Colon (tissue), 2 donors: Measurements from ENCODE around the gene SRC.

Source experiments
- FAIRE-seq: peaks from 2 replicates; lab custom pipeline; 2012; peaks lifted over from hg19 to GRCh38; lab: Jason Lieb, UNC
- donor health status: control.
- donor health status: control.

The SRC gene

GRCh38 chr20:37315452-37316110 lies 30.4 kb upstream of the SRC start:
- no peak for FAIRE-seq

GRCh38 chr20:37316116-37316774 lies 29.7 kb upstream of the SRC start:
- FAIRE-seq: no peak

GRCh38 chr20:37316775-37317170 lies 29.2 kb upstream of the SRC start:
- no peak for FAIRE-seq

- FAIRE-seq: no peak
Observed at GRCh38 chr20:37317316-37317715, 28.6 kb upstream of the SRC start.

- no peak for FAIRE-seq
Observed at GRCh38 chr20:37317994-37318640, 27.8 kb upstream of the SRC start.

- FAIRE-seq: no peak
Observed at GRCh38 chr20:37319151-37319671, 26.7 kb upstream of the SRC start.

GRCh38 chr20:37323985-37324384 lies 22.0 kb upstream of the SRC start:
- no peak for FAIRE-seq

GRCh38 chr20:37325206-37325605 lies 20.7 kb upstream of the SRC start:
- FAIRE-seq: no peak

GRCh38 chr20:37326666-37327065 lies 19.3 kb upstream of the SRC start:
- FAIRE-seq: no peak

GRCh38 chr20:37327748-37328147 lies 18.2 kb upstream of the SRC start:
- FAIRE-seq: no peak

- FAIRE-seq: no peak
Observed at GRCh38 chr20:37328149-37328945, 17.6 kb upstream of the SRC start.

GRCh38 chr20:37329481-37330165 lies 16.3 kb upstream of the SRC start:
- no peak for FAIRE-seq

- FAIRE-seq: no peak
Observed at GRCh38 chr20:37330316-37330715, 15.6 kb upstream of the SRC start.

- no peak for FAIRE-seq
Observed at GRCh38 chr20:37331060-37331857, 14.7 kb upstream of the SRC start.

- no peak for FAIRE-seq
Observed at GRCh38 chr20:37333130-37333847, 12.7 kb upstream of the SRC start.

GRCh38 chr20:37333848-37334318 lies 12.1 kb upstream of the SRC start:
- no peak for FAIRE-seq

- no peak for FAIRE-seq
Observed at GRCh38 chr20:37334450-37334849, 11.5 kb upstream of the SRC start.

GRCh38 chr20:37335642-37336368 lies 10.1 kb upstream of the SRC start:
- no peak for FAIRE-seq

GRCh38 chr20:37336369-37337207 lies 9.4 kb upstream of the SRC start:
- no peak for FAIRE-seq
